Sigmoid colon (tissue), 7 donors: Measurements from ENCODE around the gene ADAM21. TPM values are rescaled to one million over a fixed set of nuclear protein-coding genes. Genes with fewer than 3 reads are reported as not detected.
"Not testable (repeated sequence)": the region's sequence is repeated elsewhere in the genome, so short reads cannot be mapped to it uniquely, and the experiment has no call there.

Source experiments
- DNase-seq: peaks from one replicate; pipeline ENCODE4 v3.0.0-alpha.2; 2019
- H3K27ac ChIP-seq, 4 donors: fragments of 200-600 bp; sonication (generic); one replicate each; pipeline ENCODE4 v1.5.1; 2016 to 2019; ENCODE audit warnings: mild to moderate bottlenecking in 1 of 4
- H3K27me3 ChIP-seq, 3 donors: fragments of 200-600 bp; sonication (generic); one replicate each; pipeline ENCODE4 v1.5.1; 2019; ENCODE audit warnings: mild to moderate bottlenecking in 1 of 3
- H3K36me3 ChIP-seq, 4 donors: fragments of 200-600 bp; sonication (generic); one replicate each; pipeline ENCODE4 v1.5.1; 2016 to 2019
- H3K4me1 ChIP-seq, 4 donors: fragments of 200-600 bp; sonication (generic); one replicate each; pipeline ENCODE4 v1.5.1; 2017 to 2019
- H3K4me3 ChIP-seq, 4 donors: fragments of 200-600 bp; sonication (generic); one replicate each; pipeline ENCODE4 v1.5.1; 2017 to 2019; ENCODE audit warnings: mild to moderate bottlenecking in 2 of 4, moderate library complexity in 1 of 4
- H3K9me3 ChIP-seq, 4 donors: fragments of 200-600 bp in 3 of 4; sonication (generic) in 3 of 4; one replicate each; pipeline versions ENCODE4 v1.5.1 to v1.6.1; 2013 to 2019
- CTCF ChIP-seq, 4 experiments: fragments of 450-650 bp in 3 of 4; fragments of 200-600 bp in 1 of 4; IDR thresholded peaks; one replicate each; pipeline ENCODE4 v1.5.1; 2016 to 2019; ENCODE audit warnings: antibody characterized with exemption in 4 of 4, mild to moderate bottlenecking in 3 of 4, moderate library complexity in 2 of 4
- EP300 ChIP-seq, 4 donors: sonication (generic); formaldehyde crosslinking; IDR thresholded peaks; one replicate each; pipeline ENCODE4 v1.6.1; 2017; ENCODE audit warnings: antibody characterized with exemption in 4 of 4
- POLR2A ChIP-seq, 2 donors: fragments of 450-650 bp; IDR thresholded peaks; one replicate each; pipeline ENCODE4 v1.6.1; 2016; ENCODE audit warnings: antibody characterized with exemption in 2 of 2, mild to moderate bottlenecking in 2 of 2, moderate library complexity in 2 of 2
- POLR2AphosphoS5 ChIP-seq, 4 donors: sonication (generic); formaldehyde crosslinking; IDR thresholded peaks; one replicate each; pipeline ENCODE4 v1.6.1; 2017; ENCODE audit warnings: antibody characterized with exemption in 4 of 4
- WGBS, 2 donors: extraction: QIAGEN DNeasy Blood & Tissue Kit; methylation state at CpG; one replicate each; pipeline ENCODE4 v1.1.7; 2013; 5-methylcytosine and 5-hydroxymethylcytosine counted together
- intact Hi-C: fragments of 100-400 bp; cut with DNase I; formaldehyde crosslinking; loops from one replicate; pipeline ENCODE4 v1.15.1; 2023
- polyA plus RNA-seq, 3 donors: library from polyadenylated mRNA; stranded (reverse); fragments of 200-250 nt; gene quantifications; one replicate each; pipeline ENCODE4 v1.2.3, GENCODE V29; 2013
- total RNA-seq, 4 donors: library from RNA; depleted of rRNA; stranded (reverse); fragments of >200 nt; gene quantifications; one replicate each; pipeline ENCODE4 v1.1.0, GENCODE V29; 2016
- donor health status: healthy with polysubstance abuse.
- donor health status: Bipolar disorder and iron deficiency.
- donor health status: healthy.

ADAM21 gene
- total and polyA plus RNA-seq, 7 donors: 0.09 to 0.27 TPM; not detected in 5

GRCh38 chr14:70416725-70417349 lies 35.1 kb upstream of the ADAM21 start, which contains the start of gene SYNJ2BP:
Gene SYNJ2BP, minus strand, starts transcription at chr14:70417090. Its CDS starts 127 bp downstream, at chr14:70416963.
- no peak for TF ChIP-seq CTCF (IDR thresholded peaks at IDR 0.05)
- TF ChIP-seq POLR2AphosphoS5 (IDR thresholded peaks at IDR 0.05): peak; percentile 49 to 78 (median 64)
- TF ChIP-seq EP300 (IDR thresholded peaks at IDR 0.05): no peak
- Histone ChIP-seq H3K27ac (peak within 1 kb of the TSS; percentile 59 to 78 (median 66)), H3K27me3 (no peaks in the 10 kb centered on the region), H3K4me3 (peak within 1 kb of the TSS; percentile 63 to 81 (median 67)), H3K36me3 (peaks cover 0 to 5% (median 0%) of the 10 kb centered on the region in 4 donors), H3K9me3 (no peaks in the 10 kb centered on the region), H3K4me1 (peaks cover 0 to 24% (median 11%) of the 10 kb centered on the region in 4 donors)
- WGBS, 2 donors: 1% methylated on average over 22 of the region's 22 CpGs
- intact Hi-C loops: no loop called here
- peak; percentile 80 for DNase-seq

GRCh38 chr14:70419270-70419931 lies 32.6 kb upstream of the ADAM21 start:
- DNase-seq, H3K4me3 ChIP-seq, H3K27me3 ChIP-seq, H3K27ac ChIP-seq, H3K36me3 ChIP-seq, H3K9me3 ChIP-seq, intact Hi-C loops: not testable (repeated sequence)
- peaks cover 0 to 17% (median 11%) of the 10 kb centered on the region in 4 donors for H3K4me1 ChIP-seq
- 64 to 65% methylated on average over 4 of the region's 4 CpGs for WGBS, 2 donors

GRCh38 chr14:70422538-70422937 lies 29.4 kb upstream of the ADAM21 start:
- no peak for TF ChIP-seq EP300 (IDR thresholded peaks at IDR 0.05)
- no peak for TF ChIP-seq POLR2A (IDR thresholded peaks at IDR 0.05)
- TF ChIP-seq POLR2AphosphoS5 (IDR thresholded peaks at IDR 0.05): no peak
- no peak for TF ChIP-seq CTCF (IDR thresholded peaks at IDR 0.05)
- Histone ChIP-seq H3K36me3 (no peaks in the 10 kb centered on the region), H3K27ac (no peak overlapping the region), H3K4me1 (no peaks in the 10 kb centered on the region), H3K9me3 (no peaks in the 10 kb centered on the region), H3K27me3 (no peaks in the 10 kb centered on the region), H3K4me3 (no peak overlapping the region)
- intact Hi-C loops: no loop called here
- WGBS, 2 donors: 94% methylated on average over 2 of the region's 2 CpGs
- no peak for DNase-seq

- intact Hi-C loops: no loop called here
- Histone ChIP-seq H3K4me1 (no peaks in the 10 kb centered on the region), H3K27me3 (no peaks in the 10 kb centered on the region), H3K9me3 (no peaks in the 10 kb centered on the region), H3K4me3 (no peak overlapping the region), H3K36me3 (no peaks in the 10 kb centered on the region), H3K27ac (no peak overlapping the region)
- TF ChIP-seq POLR2AphosphoS5 (IDR thresholded peaks at IDR 0.05) (no peak), CTCF (IDR thresholded peaks at IDR 0.05) (no peak), EP300 (IDR thresholded peaks at IDR 0.05) (no peak), POLR2A (IDR thresholded peaks at IDR 0.05) (no peak)
- WGBS, 2 donors: 4 to 12% methylated on average over 1 of the region's 1 CpG
- DNase-seq: no peak
Observed at GRCh38 chr14:70425354-70425753, 26.6 kb upstream of the ADAM21 start.

GRCh38 chr14:70426555-70426954 lies 25.4 kb upstream of the ADAM21 start:
- WGBS, 2 donors: 73 to 86% methylated on average over 4 of the region's 4 CpGs
- DNase-seq, H3K36me3 ChIP-seq, intact Hi-C loops, H3K9me3 ChIP-seq, H3K27me3 ChIP-seq, H3K4me3 ChIP-seq, H3K4me1 ChIP-seq, H3K27ac ChIP-seq: not testable (repeated sequence)
